HepG2 (cell line): ENCODE results near the gene COPZ2. TPM values are rescaled to one million over a fixed set of nuclear protein-coding genes. Genes with fewer than 3 reads are reported as not detected.
A peak's percentile ranks its signal among the peaks of the same experiment; 100 is the strongest.

Experiments used
- ARHGAP35 ChIP-seq: sonication (generic); formaldehyde crosslinking; IDR thresholded peaks from 2 replicates; pipeline ENCODE4 v1.9.0; 2022; ENCODE audit warnings: mild to moderate bottlenecking, inconsistent platforms, moderate library complexity, missing genetic modification reagents, borderline replicate concordance
- DNMT3B ChIP-seq: conservative IDR thresholded peaks from 2 replicates; pipeline ENCODE4 v1.6.1; 2016; ENCODE audit warnings: missing biosample characterization, control low read depth
- ELK4 ChIP-seq: sonication (generic); formaldehyde crosslinking; IDR thresholded peaks from 2 replicates; pipeline ENCODE4 v1.9.0; 2021; ENCODE audit warnings: missing genetic modification reagents, borderline replicate concordance
- GFI1 ChIP-seq: sonication (generic); formaldehyde crosslinking; IDR thresholded peaks from 2 replicates; pipeline ENCODE4 v1.5.0; 2020; ENCODE audit warnings: missing genetic modification reagents, mild to moderate bottlenecking, borderline replicate concordance
- HOXD1 ChIP-seq: sonication (generic); formaldehyde crosslinking; IDR thresholded peaks from 2 replicates; pipeline ENCODE4 v1.5.0; 2020; ENCODE audit warnings: missing genetic modification reagents
- KLF15 ChIP-seq: sonication (generic); formaldehyde crosslinking; IDR thresholded peaks from 2 replicates; pipeline ENCODE4 v1.8.1; 2023; ENCODE audit warnings: borderline replicate concordance, mild to moderate bottlenecking, inconsistent platforms, missing genetic modification reagents, mixed read lengths
- MYNN ChIP-seq: sonication (generic); formaldehyde crosslinking; IDR thresholded peaks from 2 replicates; pipeline ENCODE4 v1.4.0; 2020; ENCODE audit warnings: mild to moderate bottlenecking, low read depth, missing genetic modification reagents
- RARA ChIP-seq: IDR thresholded peaks from 2 replicates; pipeline ENCODE4 v1.6.1; 2016; ENCODE audit warnings: missing genetic modification reagents, missing compliant biosample characterization
- SMC3 ChIP-seq: IDR thresholded peaks from 2 replicates; pipeline ENCODE4 v1.6.1; 2011; ENCODE audit warnings: low read length, improper control_type of control experiment
- SNAPC4 ChIP-seq: sonication (generic); formaldehyde crosslinking; IDR thresholded peaks from 2 replicates; pipeline ENCODE4 v1.4.0; 2020; ENCODE audit warnings: mild to moderate bottlenecking, missing genetic modification reagents
- ZFP1 ChIP-seq: IDR thresholded peaks from 2 replicates; pipeline ENCODE4 v1.6.1; 2016
- ZNF180 ChIP-seq: sonication (generic); formaldehyde crosslinking; IDR thresholded peaks from 2 replicates; pipeline ENCODE4 v1.4.0; 2020; ENCODE audit warnings: low read depth, missing genetic modification reagents, borderline replicate concordance
- ZNF329 ChIP-seq: sonication (generic); formaldehyde crosslinking; IDR thresholded peaks from 2 replicates; pipeline ENCODE4 v1.9.0; 2021; ENCODE audit warnings: low read depth, mild to moderate bottlenecking, missing genetic modification reagents
- ZNF709 ChIP-seq: sonication (generic); formaldehyde crosslinking; IDR thresholded peaks from 2 replicates; pipeline ENCODE4 v1.5.0; 2020; ENCODE audit warnings: mild to moderate bottlenecking, missing genetic modification reagents
- ZNF737 ChIP-seq: sonication (generic); formaldehyde crosslinking; IDR thresholded peaks from 2 replicates; pipeline ENCODE4 v1.5.0; 2020; ENCODE audit warnings: missing genetic modification reagents, mild to moderate bottlenecking, borderline replicate concordance
- ZNF883 ChIP-seq: sonication (generic); formaldehyde crosslinking; IDR thresholded peaks from 2 replicates; pipeline ENCODE4 v1.5.1; 2020; ENCODE audit warnings: mild to moderate bottlenecking, missing genetic modification reagents; ENCODE audit errors: not compliant biosample characterization
- polyA plus RNA-seq, 8 experiments: library from polyadenylated mRNA; depleted of rRNA in 3 of 8; stranded (reverse) in 7 of 8; unstranded in 1 of 8; fragments of >200 nt; fragmentation: Illumina TruSeq in 4 of 8; extraction: Trizol in 4 of 8; gene quantifications; 2 replicates each; pipeline versions ENCODE4 v1.2.1 to v1.2.3, GENCODE V29; 2011 to 2016; ENCODE audit warnings: low read depth in 4 of 8, missing spikeins in 1 of 8, mixed read lengths in 1 of 8; ENCODE audit not compliant: insufficient read depth in 1 of 8
- total RNA-seq, 5 experiments: library from RNA; depleted of rRNA; stranded (reverse); fragments of >200 nt; fragmentation: Illumina TruSeq; extraction: Trizol; gene quantifications; 2 replicates each; pipeline ENCODE4 v1.2.3, GENCODE V29; 2016; ENCODE audit warnings: low read depth in 1 of 5
- TF ChIP-seq, protein P1 (sequence below): sonication (generic); formaldehyde crosslinking; IDR thresholded peaks from 2 replicates; pipeline ENCODE4 v1.4.0; 2020; ENCODE audit warnings: missing genetic modification reagents, borderline replicate concordance
- TF ChIP-seq, protein P2 (sequence below): sonication (generic); formaldehyde crosslinking; IDR thresholded peaks from 2 replicates; pipeline ENCODE4 v1.5.1; 2020; ENCODE audit warnings: missing genetic modification reagents, mild to moderate bottlenecking, borderline replicate concordance

COPZ2 gene
- total and polyA plus RNA-seq, 2 of the 13 experiments (the other 11 are each of a cell fraction or from before 2014, with no cell fraction given) = 0.61 to 1.5 TPM

DNA sequence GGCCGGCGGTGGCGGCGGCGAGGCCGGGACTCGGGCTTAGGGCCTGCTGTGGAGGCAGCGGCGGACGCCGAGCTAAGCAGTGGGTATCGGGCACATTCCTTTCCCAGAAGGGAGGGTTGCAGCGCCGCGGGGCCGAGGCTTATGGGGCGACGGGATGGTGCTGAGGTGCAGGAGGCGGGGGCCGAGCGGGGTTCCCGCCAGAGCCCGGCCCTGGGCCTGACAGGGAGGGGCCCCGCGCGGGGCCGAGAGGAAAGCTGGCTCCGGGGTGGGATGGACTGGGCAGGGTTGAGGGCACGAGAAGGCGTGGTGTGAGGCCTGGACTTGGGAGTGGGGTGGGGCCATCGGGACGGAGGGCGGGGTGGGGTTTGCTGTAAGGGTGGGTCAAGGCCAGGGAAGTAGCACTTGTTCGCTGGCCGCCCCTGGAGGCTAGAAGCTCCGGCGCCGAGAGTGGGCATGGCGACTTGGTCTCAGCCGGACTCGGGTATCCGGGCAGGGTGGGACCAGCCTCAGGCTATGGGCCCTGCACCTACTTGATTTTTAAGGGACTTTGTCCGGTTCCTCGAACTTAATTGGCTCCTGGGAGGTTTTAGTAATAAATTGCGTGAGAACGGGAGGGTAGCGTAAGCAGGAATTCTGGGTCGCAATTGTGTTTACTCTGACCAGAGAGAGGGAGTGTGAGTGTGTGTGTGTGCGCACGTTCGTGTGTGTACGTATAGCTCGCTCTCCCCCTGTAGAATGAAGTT, 11.0 kb upstream of the COPZ2 start (continued):
- TF ChIP-seq ZNF883 (peak; percentile 79), SMC3 (no peak), ZNF709 (CRISPR knock-in tag) (no peak; the same call in 1 of the 2 replicates), ZFP1 (CRISPR knock-in tag) (peak; percentile 53; the same call in 1 of the 2 replicates), ARHGAP35 (CRISPR knock-in tag) (no peak; the same call in 1 of the 2 replicates), ZNF737 (CRISPR knock-in tag) (no peak), SNAPC4 (CRISPR knock-in tag) (peak; percentile 37), RARA (CRISPR knock-in tag) (peak; percentile 86), HOXD1 (no peak), GFI1 (peak; percentile 69), ZNF180 (CRISPR knock-in tag) (no peak), DNMT3B (CRISPR knock-in tag) (no peak), MYNN (peak; percentile 55), ELK4 (CRISPR knock-in tag) (no peak), KLF15 (CRISPR knock-in tag) (0 out of 2 replicates have a peak, but pooled peaks have one; percentile 82), ZNF329 (CRISPR knock-in tag) (0 out of 2 replicates have a peak, but pooled peaks have one; percentile 6)
- TF ChIP-seq, protein P1, sequence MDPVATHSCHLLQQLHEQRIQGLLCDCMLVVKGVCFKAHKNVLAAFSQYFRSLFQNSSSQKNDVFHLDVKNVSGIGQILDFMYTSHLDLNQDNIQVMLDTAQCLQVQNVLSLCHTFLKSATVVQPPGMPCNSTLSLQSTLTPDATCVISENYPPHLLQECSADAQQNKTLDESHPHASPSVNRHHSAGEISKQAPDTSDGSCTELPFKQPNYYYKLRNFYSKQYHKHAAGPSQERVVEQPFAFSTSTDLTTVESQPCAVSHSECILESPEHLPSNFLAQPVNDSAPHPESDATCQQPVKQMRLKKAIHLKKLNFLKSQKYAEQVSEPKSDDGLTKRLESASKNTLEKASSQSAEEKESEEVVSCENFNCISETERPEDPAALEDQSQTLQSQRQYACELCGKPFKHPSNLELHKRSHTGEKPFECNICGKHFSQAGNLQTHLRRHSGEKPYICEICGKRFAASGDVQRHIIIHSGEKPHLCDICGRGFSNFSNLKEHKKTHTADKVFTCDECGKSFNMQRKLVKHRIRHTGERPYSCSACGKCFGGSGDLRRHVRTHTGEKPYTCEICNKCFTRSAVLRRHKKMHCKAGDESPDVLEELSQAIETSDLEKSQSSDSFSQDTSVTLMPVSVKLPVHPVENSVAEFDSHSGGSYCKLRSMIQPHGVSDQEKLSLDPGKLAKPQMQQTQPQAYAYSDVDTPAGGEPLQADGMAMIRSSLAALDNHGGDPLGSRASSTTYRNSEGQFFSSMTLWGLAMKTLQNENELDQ (CRISPR knock-in tag) = no peak
- TF ChIP-seq, protein P2, sequence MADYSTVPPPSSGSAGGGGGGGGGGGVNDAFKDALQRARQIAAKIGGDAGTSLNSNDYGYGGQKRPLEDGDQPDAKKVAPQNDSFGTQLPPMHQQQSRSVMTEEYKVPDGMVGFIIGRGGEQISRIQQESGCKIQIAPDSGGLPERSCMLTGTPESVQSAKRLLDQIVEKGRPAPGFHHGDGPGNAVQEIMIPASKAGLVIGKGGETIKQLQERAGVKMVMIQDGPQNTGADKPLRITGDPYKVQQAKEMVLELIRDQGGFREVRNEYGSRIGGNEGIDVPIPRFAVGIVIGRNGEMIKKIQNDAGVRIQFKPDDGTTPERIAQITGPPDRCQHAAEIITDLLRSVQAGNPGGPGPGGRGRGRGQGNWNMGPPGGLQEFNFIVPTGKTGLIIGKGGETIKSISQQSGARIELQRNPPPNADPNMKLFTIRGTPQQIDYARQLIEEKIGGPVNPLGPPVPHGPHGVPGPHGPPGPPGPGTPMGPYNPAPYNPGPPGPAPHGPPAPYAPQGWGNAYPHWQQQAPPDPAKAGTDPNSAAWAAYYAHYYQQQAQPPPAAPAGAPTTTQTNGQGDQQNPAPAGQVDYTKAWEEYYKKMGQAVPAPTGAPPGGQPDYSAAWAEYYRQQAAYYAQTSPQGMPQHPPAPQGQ = 0 out of 2 replicates have a peak, but pooled peaks have one; percentile 81
